Panc1 (cell line): ENCODE results near the gene CFAP97D1.

Source experiments
- POLR2AphosphoS5 ChIP-seq: IDR thresholded peaks from 2 replicates; pipeline ENCODE4 v1.6.1; 2012; ENCODE audit warnings: mild to moderate bottlenecking, low read depth, low read length, moderate library complexity
- TCF7L2 ChIP-seq: IDR thresholded peaks from 2 replicates; pipeline ENCODE4 v1.6.1; 2011; ENCODE audit warnings: mild to moderate bottlenecking, low read depth, low read length, inconsistent platforms
- TF ChIP-seq, protein P1 (sequence below): fragments of 450-650 bp; IDR thresholded peaks from 2 replicates; pipeline ENCODE4 v1.5.1; 2017; ENCODE audit warnings: mild to moderate bottlenecking
- TF ChIP-seq, protein P2 (sequence below), 2 experiments: IDR thresholded peaks; 2 replicates each; pipeline ENCODE4 v1.6.1; 2011 to 2012; ENCODE audit warnings: low read depth in 2 of 2, control low read depth in 1 of 2, low read length in 1 of 2, mild to moderate bottlenecking in 1 of 2, moderate library complexity in 1 of 2; ENCODE audit not compliant: insufficient read depth in 1 of 2

DNA sequence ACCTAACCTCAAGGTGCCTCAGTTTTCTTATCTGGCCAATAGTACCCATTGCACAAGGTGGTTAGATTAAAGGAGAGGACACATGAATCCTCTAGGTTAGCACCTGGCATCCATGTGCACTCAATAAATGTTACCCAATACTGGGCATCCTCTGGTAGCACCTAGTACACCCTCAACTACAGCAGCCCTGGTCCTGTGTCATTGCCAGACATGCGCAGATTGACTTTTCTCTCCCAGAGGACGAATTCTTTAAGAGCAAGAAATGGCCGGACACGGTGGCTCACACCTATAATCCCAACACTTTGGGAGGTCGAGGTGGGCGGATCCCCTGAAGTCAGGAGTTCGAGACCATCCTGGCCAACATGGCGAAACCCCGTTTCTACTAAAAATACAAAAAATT lies 8.8 kb upstream of the CFAP97D1 start:
- TF ChIP-seq, protein P1, sequence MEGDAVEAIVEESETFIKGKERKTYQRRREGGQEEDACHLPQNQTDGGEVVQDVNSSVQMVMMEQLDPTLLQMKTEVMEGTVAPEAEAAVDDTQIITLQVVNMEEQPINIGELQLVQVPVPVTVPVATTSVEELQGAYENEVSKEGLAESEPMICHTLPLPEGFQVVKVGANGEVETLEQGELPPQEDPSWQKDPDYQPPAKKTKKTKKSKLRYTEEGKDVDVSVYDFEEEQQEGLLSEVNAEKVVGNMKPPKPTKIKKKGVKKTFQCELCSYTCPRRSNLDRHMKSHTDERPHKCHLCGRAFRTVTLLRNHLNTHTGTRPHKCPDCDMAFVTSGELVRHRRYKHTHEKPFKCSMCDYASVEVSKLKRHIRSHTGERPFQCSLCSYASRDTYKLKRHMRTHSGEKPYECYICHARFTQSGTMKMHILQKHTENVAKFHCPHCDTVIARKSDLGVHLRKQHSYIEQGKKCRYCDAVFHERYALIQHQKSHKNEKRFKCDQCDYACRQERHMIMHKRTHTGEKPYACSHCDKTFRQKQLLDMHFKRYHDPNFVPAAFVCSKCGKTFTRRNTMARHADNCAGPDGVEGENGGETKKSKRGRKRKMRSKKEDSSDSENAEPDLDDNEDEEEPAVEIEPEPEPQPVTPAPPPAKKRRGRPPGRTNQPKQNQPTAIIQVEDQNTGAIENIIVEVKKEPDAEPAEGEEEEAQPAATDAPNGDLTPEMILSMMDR = no peak
- TF ChIP-seq POLR2AphosphoS5 (no peak), TCF7L2 (no peak)
- TF ChIP-seq, protein P2, sequence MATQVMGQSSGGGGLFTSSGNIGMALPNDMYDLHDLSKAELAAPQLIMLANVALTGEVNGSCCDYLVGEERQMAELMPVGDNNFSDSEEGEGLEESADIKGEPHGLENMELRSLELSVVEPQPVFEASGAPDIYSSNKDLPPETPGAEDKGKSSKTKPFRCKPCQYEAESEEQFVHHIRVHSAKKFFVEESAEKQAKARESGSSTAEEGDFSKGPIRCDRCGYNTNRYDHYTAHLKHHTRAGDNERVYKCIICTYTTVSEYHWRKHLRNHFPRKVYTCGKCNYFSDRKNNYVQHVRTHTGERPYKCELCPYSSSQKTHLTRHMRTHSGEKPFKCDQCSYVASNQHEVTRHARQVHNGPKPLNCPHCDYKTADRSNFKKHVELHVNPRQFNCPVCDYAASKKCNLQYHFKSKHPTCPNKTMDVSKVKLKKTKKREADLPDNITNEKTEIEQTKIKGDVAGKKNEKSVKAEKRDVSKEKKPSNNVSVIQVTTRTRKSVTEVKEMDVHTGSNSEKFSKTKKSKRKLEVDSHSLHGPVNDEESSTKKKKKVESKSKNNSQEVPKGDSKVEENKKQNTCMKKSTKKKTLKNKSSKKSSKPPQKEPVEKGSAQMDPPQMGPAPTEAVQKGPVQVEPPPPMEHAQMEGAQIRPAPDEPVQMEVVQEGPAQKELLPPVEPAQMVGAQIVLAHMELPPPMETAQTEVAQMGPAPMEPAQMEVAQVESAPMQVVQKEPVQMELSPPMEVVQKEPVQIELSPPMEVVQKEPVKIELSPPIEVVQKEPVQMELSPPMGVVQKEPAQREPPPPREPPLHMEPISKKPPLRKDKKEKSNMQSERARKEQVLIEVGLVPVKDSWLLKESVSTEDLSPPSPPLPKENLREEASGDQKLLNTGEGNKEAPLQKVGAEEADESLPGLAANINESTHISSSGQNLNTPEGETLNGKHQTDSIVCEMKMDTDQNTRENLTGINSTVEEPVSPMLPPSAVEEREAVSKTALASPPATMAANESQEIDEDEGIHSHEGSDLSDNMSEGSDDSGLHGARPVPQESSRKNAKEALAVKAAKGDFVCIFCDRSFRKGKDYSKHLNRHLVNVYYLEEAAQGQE (IDR thresholded peaks at IDR 0.05; ENCODE audit: insufficient read depth in 1 of 2, low read depth in 2 of 2, low read length in 1 of 2) = no peak
